A549 (cell line): ENCODE measurements around the gene ARL14. TPM values are rescaled to one million over a fixed set of nuclear protein-coding genes. Genes with fewer than 3 reads are reported as not detected.

Experiments
- ATAC-seq, 2 experiments: fragments of 200-7000 bp in 1 of 2; fragments of >200 bp in 1 of 2; cut with Nextera tagmentation in 1 of 2; cut with Tn5 transposase in 1 of 2; 3 replicates each; pipeline versions ENCODE4 v1.8.0 to v1.9.1; 2018 to 2020; ENCODE audit warnings: mild to moderate bottlenecking in 1 of 2, moderate library complexity in 1 of 2
- CTCF ChIA-PET: fragments of 300-600 bp; sonication (Branson Sonifier 250); formaldehyde crosslinking; extraction: SDS; loops from one replicate; lab custom pipeline; 2021; ENCODE audit warnings: antibody characterized with exemption, inconsistent platforms; lab: Yijun Ruan, JAX
- POLR2A ChIA-PET: fragments of 350-600 bp; formaldehyde crosslinking; extraction: SDS; loops from one replicate; lab custom pipeline; 2021; ENCODE audit warnings: antibody characterized with exemption, inconsistent platforms; lab: Yijun Ruan, JAX
- DNase-seq, 2 experiments: peaks; one replicate each; pipeline versions ENCODE4 v3.0.0 to v3.0.0-alpha.2; 2011 to 2016; ENCODE audit warnings: low read depth in 1 of 2, low spot score in 1 of 2
- FAIRE-seq: peaks from 2 replicates; lab custom pipeline; 2011; peaks lifted over from hg19 to GRCh38; lab: Jason Lieb, UNC
- H3K27ac ChIP-seq, 2 experiments: fragments of >200 bp; sonication (Bioruptor Twin); formaldehyde crosslinking; 3 replicates each; pipeline ENCODE4 v1.5.1; 2016 to 2017
- H3K4me1 ChIP-seq: fragments of >200 bp; sonication (Bioruptor Twin); formaldehyde crosslinking; 3 replicates; pipeline ENCODE4 v1.6.1; 2016
- H3K4me2 ChIP-seq: fragments of >200 bp; sonication (Bioruptor Twin); formaldehyde crosslinking; 3 replicates; pipeline ENCODE4 v1.6.1; 2016
- H3K4me3 ChIP-seq: fragments of >200 bp; sonication (Bioruptor Twin); formaldehyde crosslinking; 3 replicates; pipeline ENCODE4 v1.5.1; 2016
- H3K9me3 ChIP-seq: fragments of >200 bp; sonication (Bioruptor Twin); formaldehyde crosslinking; 3 replicates; pipeline ENCODE4 v1.6.1; 2016
- CBX2 ChIP-seq: fragments of 200-600 bp; sonication (generic); IDR thresholded peaks from 2 replicates; pipeline ENCODE4 v1.6.1; 2016; ENCODE audit warnings: low read depth, mild to moderate bottlenecking, borderline replicate concordance
- CEBPB ChIP-seq, 2 experiments: fragments of >200 bp in 1 of 2; sonication (Bioruptor Twin) in 1 of 2; formaldehyde crosslinking in 1 of 2; IDR thresholded peaks; 2 replicates each; pipeline ENCODE4 v1.6.1; 2012 to 2016
- CHD2 ChIP-seq: fragments of 150-350 bp; IDR thresholded peaks from 2 replicates; pipeline ENCODE4 v1.6.1; 2014; ENCODE audit warnings: low read length; ENCODE audit not compliant: partially characterized antibody
- CHD4 ChIP-seq: fragments of 200-600 bp; sonication (generic); IDR thresholded peaks from 2 replicates; pipeline ENCODE4 v1.6.1; 2016; ENCODE audit warnings: antibody characterized with exemption, mild to moderate bottlenecking, borderline replicate concordance
- EHF ChIP-seq: fragments of 250-450 bp; sonication (Bioruptor Pico); IDR thresholded peaks from 2 replicates; pipeline ENCODE4 v1.5.0; 2020; ENCODE audit warnings: mild to moderate bottlenecking
- EHMT2 ChIP-seq: fragments of 200-600 bp; sonication (generic); IDR thresholded peaks from 2 replicates; pipeline ENCODE4 v1.6.1; 2016; ENCODE audit warnings: antibody characterized with exemption, low read depth, mild to moderate bottlenecking, moderate library complexity
- ESRRA ChIP-seq: fragments of 150-350 bp; IDR thresholded peaks from 2 replicates; pipeline ENCODE4 v1.6.1; 2014; ENCODE audit warnings: mild to moderate bottlenecking, low read length, borderline replicate concordance
- GATA3 ChIP-seq: IDR thresholded peaks from 2 replicates; pipeline ENCODE4 v1.6.1; 2012; ENCODE audit warnings: borderline replicate concordance
- HDAC2 ChIP-seq: fragments of 200-600 bp; sonication (generic); IDR thresholded peaks from 2 replicates; pipeline ENCODE4 v1.6.1; 2016
- HES2 ChIP-seq: fragments of >200 bp; sonication (Bioruptor Twin); formaldehyde crosslinking; IDR thresholded peaks from 2 replicates; pipeline ENCODE4 v1.6.1; 2016
- HOXA7 ChIP-seq: fragments of 250-450 bp; sonication (Bioruptor Pico); IDR thresholded peaks from 2 replicates; pipeline ENCODE4 v1.5.0; 2020; ENCODE audit warnings: mild to moderate bottlenecking, moderate library complexity
- HOXB5 ChIP-seq: fragments of 250-450 bp; sonication (Bioruptor Pico); IDR thresholded peaks from 2 replicates; pipeline ENCODE4 v1.5.0; 2020; ENCODE audit warnings: mild to moderate bottlenecking, moderate library complexity
- JUN ChIP-seq, 2 experiments: fragments of >200 bp; sonication (Bioruptor Twin); formaldehyde crosslinking; IDR thresholded peaks; 2 replicates in 1 of 2; 3 replicates in 1 of 2; pipeline ENCODE4 v1.6.1; 2016 to 2017
- JUNB ChIP-seq: fragments of >200 bp; sonication (Bioruptor Twin); formaldehyde crosslinking; IDR thresholded peaks from 2 replicates; pipeline ENCODE4 v1.6.1; 2016
- KDM1A ChIP-seq: fragments of 200-600 bp; sonication (generic); IDR thresholded peaks from 2 replicates; pipeline ENCODE4 v1.6.1; 2016; ENCODE audit warnings: low read depth, mild to moderate bottlenecking
- NFE2L2 ChIP-seq: fragments of 150-350 bp; conservative IDR thresholded peaks from 2 replicates; pipeline ENCODE4 v1.6.1; 2014; ENCODE audit warnings: low read length
- POLR2A ChIP-seq: IDR thresholded peaks from 2 replicates; pipeline ENCODE4 v1.6.1; 2012; ENCODE audit warnings: mild to moderate bottlenecking, low read length
- POLR2AphosphoS2 ChIP-seq: conservative IDR thresholded peaks from 2 replicates; pipeline ENCODE4 v1.6.1; 2012; ENCODE audit warnings: low read length, improper control_type of control experiment, inconsistent platforms
- RFX5 ChIP-seq: fragments of 450-650 bp; IDR thresholded peaks from 2 replicates; pipeline ENCODE4 v1.7.1; 2014; ENCODE audit warnings: antibody characterized with exemption, mild to moderate bottlenecking, moderate library complexity
- SMC3 ChIP-seq: fragments of >200 bp; sonication (Bioruptor Twin); formaldehyde crosslinking; IDR thresholded peaks from 3 replicates; pipeline ENCODE4 v1.6.1; 2018; ENCODE audit warnings: inconsistent platforms
- USF2 ChIP-seq: fragments of 450-650 bp; IDR thresholded peaks from 2 replicates; pipeline ENCODE4 v1.6.1; 2014; ENCODE audit warnings: antibody characterized with exemption
- WGBS: methylation state at CpG from one replicate; pipeline ENCODE4 v1.1.6; 2017; ENCODE audit errors: missing lambda C conversion rate; 5-methylcytosine and 5-hydroxymethylcytosine counted together
- polyA plus RNA-seq, 4 experiments: library from polyadenylated mRNA; depleted of rRNA in 3 of 4; stranded (reverse); fragments of >200 nt; fragmentation: RNase III in 1 of 4; extraction: RNeasy Plus Mini Kit Qiagen cat#74134 plus additional on column Dnase treatment in 1 of 4; gene quantifications; 2 replicates in 3 of 4; 3 replicates in 1 of 4; pipeline ENCODE4 v1.2.3, GENCODE V29; 2011 to 2017
- TF ChIP-seq, protein P1 (sequence below): fragments of >200 bp; sonication (Bioruptor Twin); formaldehyde crosslinking; IDR thresholded peaks from 3 replicates; pipeline ENCODE4 v1.6.1; 2016
- TF ChIP-seq, protein P2 (sequence below): fragments of 250-450 bp; sonication (Bioruptor Pico); IDR thresholded peaks from 2 replicates; pipeline ENCODE4 v1.5.0; 2021; ENCODE audit warnings: mild to moderate bottlenecking, moderate library complexity, borderline replicate concordance
- TF ChIP-seq, protein P3 (sequence below): IDR thresholded peaks from 2 replicates; pipeline ENCODE4 v1.6.1; 2012
- TF ChIP-seq, protein P4 (sequence below): fragments of 250-450 bp; sonication (Bioruptor Pico); IDR thresholded peaks from 2 replicates; pipeline ENCODE4 v1.5.0; 2020; ENCODE audit warnings: low read depth, mild to moderate bottlenecking, moderate library complexity

Gene ARL14
- polyA plus RNA-seq, 2 of the 4 experiments (the other 2 are of a cell fraction) = 0.14 to 0.44 TPM

- no peaks in the 10 kb centered on the region for H3K9me3 ChIP-seq
- H3K4me1 ChIP-seq = peaks cover 60% of the 10 kb centered on the region
- ChIA-PET CTCF (no interaction called here), POLR2A (no interaction called here)
- peak overlapping the region; percentile 17; the same call in 1 of the 3 replicates for H3K4me2 ChIP-seq
- TF ChIP-seq HDAC2 (no peak), RFX5 (no peak), JUNB (no peak), POLR2AphosphoS2 (no peak), EHMT2 (no peak), HOXA7 (no peak), JUN (IDR thresholded peaks at IDR 0.05) (no peak), CHD4 (no peak)
- TF ChIP-seq, protein P1, sequence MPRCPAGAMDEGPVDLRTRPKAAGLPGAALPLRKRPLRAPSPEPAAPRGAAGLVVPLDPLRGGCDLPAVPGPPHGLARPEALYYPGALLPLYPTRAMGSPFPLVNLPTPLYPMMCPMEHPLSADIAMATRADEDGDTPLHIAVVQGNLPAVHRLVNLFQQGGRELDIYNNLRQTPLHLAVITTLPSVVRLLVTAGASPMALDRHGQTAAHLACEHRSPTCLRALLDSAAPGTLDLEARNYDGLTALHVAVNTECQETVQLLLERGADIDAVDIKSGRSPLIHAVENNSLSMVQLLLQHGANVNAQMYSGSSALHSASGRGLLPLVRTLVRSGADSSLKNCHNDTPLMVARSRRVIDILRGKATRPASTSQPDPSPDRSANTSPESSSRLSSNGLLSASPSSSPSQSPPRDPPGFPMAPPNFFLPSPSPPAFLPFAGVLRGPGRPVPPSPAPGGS = no peak
- TF ChIP-seq, protein P2, sequence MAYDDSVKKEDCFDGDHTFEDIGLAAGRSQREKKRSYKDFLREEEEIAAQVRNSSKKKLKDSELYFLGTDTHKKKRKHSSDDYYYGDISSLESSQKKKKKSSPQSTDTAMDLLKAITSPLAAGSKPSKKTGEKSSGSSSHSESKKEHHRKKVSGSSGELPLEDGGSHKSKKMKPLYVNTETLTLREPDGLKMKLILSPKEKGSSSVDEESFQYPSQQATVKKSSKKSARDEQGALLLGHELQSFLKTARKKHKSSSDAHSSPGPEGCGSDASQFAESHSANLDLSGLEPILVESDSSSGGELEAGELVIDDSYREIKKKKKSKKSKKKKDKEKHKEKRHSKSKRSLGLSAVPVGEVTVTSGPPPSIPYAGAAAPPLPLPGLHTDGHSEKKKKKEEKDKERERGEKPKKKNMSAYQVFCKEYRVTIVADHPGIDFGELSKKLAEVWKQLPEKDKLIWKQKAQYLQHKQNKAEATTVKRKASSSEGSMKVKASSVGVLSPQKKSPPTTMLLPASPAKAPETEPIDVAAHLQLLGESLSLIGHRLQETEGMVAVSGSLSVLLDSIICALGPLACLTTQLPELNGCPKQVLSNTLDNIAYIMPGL (CRISPR knock-in tag) = no peak
- H3K27ac ChIP-seq = peak overlapping the region in 1 of 2 experiments; percentile 51; a peak in 4 of 6 replicates
- 76% methylated on average over 6 of the region's 6 CpGs for WGBS
- DNase-seq = no peak
- H3K4me3 ChIP-seq = no peak overlapping the region
- no peak for ATAC-seq
- no peak for FAIRE-seq
Measured at GRCh38 chr3:160671231-160671630, 5.7 kb upstream of the ARL14 start.

GRCh38 chr3:160671995-160672394, 5.0 kb upstream of the ARL14 start:
- 93% methylated on average over 2 of the region's 2 CpGs for WGBS
- ATAC-seq = no peak
- CTCF ChIA-PET = no interaction called here

More at GRCh38 chr3:160671995-160672394, 5.0 kb upstream of the ARL14 start:
- DNase-seq (no peak), FAIRE-seq (no peak)
- Histone ChIP-seq H3K4me3 (no peak overlapping the region), H3K27ac (peak overlapping the region; percentile 45 to 57; a peak in 5 of 6 replicates), H3K4me1 (peaks cover 60% of the 10 kb centered on the region), H3K9me3 (no peaks in the 10 kb centered on the region), H3K4me2 (no peak overlapping the region)
- POLR2A ChIA-PET = no interaction called here
- TF ChIP-seq CEBPB (IDR thresholded peaks at IDR 0.05) (no peak), RFX5 (no peak), USF2 (no peak), KDM1A (no peak), GATA3 (no peak), ESRRA (no peak), CHD2 (no peak), POLR2A (no peak), SMC3 (no peak), CBX2 (no peak), NFE2L2 (no peak), EHF (no peak), HOXB5 (CRISPR knock-in tag) (no peak), HES2 (no peak)
- TF ChIP-seq, protein P3, sequence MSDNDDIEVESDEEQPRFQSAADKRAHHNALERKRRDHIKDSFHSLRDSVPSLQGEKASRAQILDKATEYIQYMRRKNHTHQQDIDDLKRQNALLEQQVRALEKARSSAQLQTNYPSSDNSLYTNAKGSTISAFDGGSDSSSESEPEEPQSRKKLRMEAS = no peak
- TF ChIP-seq, protein P4, sequence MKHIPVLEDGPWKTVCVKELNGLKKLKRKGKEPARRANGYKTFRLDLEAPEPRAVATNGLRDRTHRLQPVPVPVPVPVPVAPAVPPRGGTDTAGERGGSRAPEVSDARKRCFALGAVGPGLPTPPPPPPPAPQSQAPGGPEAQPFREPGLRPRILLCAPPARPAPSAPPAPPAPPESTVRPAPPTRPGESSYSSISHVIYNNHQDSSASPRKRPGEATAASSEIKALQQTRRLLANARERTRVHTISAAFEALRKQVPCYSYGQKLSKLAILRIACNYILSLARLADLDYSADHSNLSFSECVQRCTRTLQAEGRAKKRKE (CRISPR knock-in tag) = no peak
